WTC11 (cell line): ENCODE results near the gene NDUFB8. TPM values are rescaled to one million over a fixed set of nuclear protein-coding genes. Genes with fewer than 3 reads are reported as not detected.
A peak's percentile ranks its signal among the peaks of the same experiment; 100 is the strongest.

Experiments
- ATAC-seq: fragments of 200-7000 bp; cut with Tn5 transposase; 2 replicates; pipeline ENCODE4 v1.10.0; 2021; ENCODE audit warnings: mild to moderate bottlenecking, moderate library complexity
- CTCF ChIA-PET: fragments of 300-600 bp; sonication (Branson Sonifier 250); formaldehyde crosslinking; loops from one replicate; lab custom pipeline; 2021; ENCODE audit warnings: antibody characterized with exemption; lab: Charles Lee
- POLR2A ChIA-PET: fragments of 350-600 bp; sonication (Branson Sonifier 250); formaldehyde crosslinking; loops from one replicate; lab custom pipeline; 2021; ENCODE audit warnings: antibody characterized with exemption; lab: Charles Lee
- DNase-seq: peaks from one replicate; pipeline ENCODE4 v3.0.0; 2021; ENCODE audit warnings: low spot score
- H3K27ac Mint-ChIP-seq: 2 replicates; pipeline ENCODE4 v1.8.0; 2021; ENCODE audit warnings: mixed read lengths
- H3K27me3 Mint-ChIP-seq: 2 replicates; pipeline ENCODE4 v1.8.0; 2021; ENCODE audit warnings: low read depth, mild to moderate bottlenecking, moderate library complexity, mixed read lengths
- H3K36me3 Mint-ChIP-seq: 2 replicates; pipeline ENCODE4 v1.8.0; 2021; ENCODE audit warnings: mixed read lengths
- H3K4me1 Mint-ChIP-seq: 2 replicates; pipeline ENCODE4 v1.8.0; 2022; ENCODE audit warnings: mixed read lengths
- H3K4me3 Mint-ChIP-seq: 2 replicates; pipeline ENCODE4 v1.8.0; 2021; ENCODE audit warnings: mild to moderate bottlenecking, moderate library complexity, mixed read lengths
- H3K9me3 Mint-ChIP-seq: 2 replicates; pipeline ENCODE4 v1.8.0; 2021; ENCODE audit warnings: mixed read lengths
- AR ChIP-seq: fragments of 250-450 bp; sonication (Bioruptor Pico); IDR thresholded peaks from 2 replicates; pipeline ENCODE4 v1.9.0; 2021; ENCODE audit warnings: mild to moderate bottlenecking
- ATF1 ChIP-seq: sonication (generic); formaldehyde crosslinking; IDR thresholded peaks from 2 replicates; pipeline ENCODE4 v1.8.1; 2023; ENCODE audit warnings: mild to moderate bottlenecking, moderate library complexity, missing genetic modification reagents
- ATF3 ChIP-seq: sonication (generic); formaldehyde crosslinking; conservative IDR thresholded peaks from 2 replicates; pipeline ENCODE4 v1.8.1; 2022; ENCODE audit warnings: mild to moderate bottlenecking, missing genetic modification reagents
- CBFB ChIP-seq: sonication (generic); formaldehyde crosslinking; IDR thresholded peaks from 2 replicates; pipeline ENCODE4 v1.8.1; 2022; ENCODE audit warnings: mild to moderate bottlenecking, low read depth, missing genetic modification reagents
- ELF4 ChIP-seq: sonication (generic); formaldehyde crosslinking; IDR thresholded peaks from 2 replicates; pipeline ENCODE4 v1.8.1; 2022; ENCODE audit warnings: low read depth, mild to moderate bottlenecking, moderate library complexity, missing genetic modification reagents
- EMX1 ChIP-seq: fragments of 250-450 bp; sonication (Bioruptor Pico); IDR thresholded peaks from 2 replicates; pipeline ENCODE4 v1.8.0; 2021; ENCODE audit warnings: mild to moderate bottlenecking
- FOXK1 ChIP-seq: sonication (generic); formaldehyde crosslinking; IDR thresholded peaks from 2 replicates; pipeline ENCODE4 v1.8.0; 2022; ENCODE audit warnings: mild to moderate bottlenecking, moderate library complexity, missing genetic modification reagents
- GABPB1 ChIP-seq: sonication (generic); formaldehyde crosslinking; IDR thresholded peaks from 2 replicates; pipeline ENCODE4 v1.8.1; 2023; ENCODE audit warnings: mild to moderate bottlenecking, missing genetic modification reagents
- GTF2I ChIP-seq: fragments of 250-450 bp; sonication (Bioruptor Pico); conservative IDR thresholded peaks from 2 replicates; pipeline ENCODE4 v1.4.0; 2021; ENCODE audit warnings: mild to moderate bottlenecking
- MAX ChIP-seq: sonication (generic); formaldehyde crosslinking; IDR thresholded peaks from 2 replicates; pipeline ENCODE4 v1.8.0; 2022; ENCODE audit warnings: mild to moderate bottlenecking, missing genetic modification reagents
- NFE2L1 ChIP-seq: sonication (generic); formaldehyde crosslinking; IDR thresholded peaks from 2 replicates; pipeline ENCODE4 v1.8.1; 2023; ENCODE audit warnings: missing genetic modification reagents
- TEAD1 ChIP-seq: sonication (generic); formaldehyde crosslinking; IDR thresholded peaks from 2 replicates; pipeline ENCODE4 v1.8.0; 2022; ENCODE audit warnings: mild to moderate bottlenecking, missing genetic modification reagents
- TP53 ChIP-seq: sonication (generic); formaldehyde crosslinking; IDR thresholded peaks from 2 replicates; pipeline ENCODE4 v1.8.1; 2023; ENCODE audit warnings: mild to moderate bottlenecking, missing genetic modification reagents
- USF1 ChIP-seq: sonication (generic); formaldehyde crosslinking; IDR thresholded peaks from 2 replicates; pipeline ENCODE4 v1.8.0; 2022; ENCODE audit warnings: mild to moderate bottlenecking, missing genetic modification reagents
- ZNF121 ChIP-seq: sonication (generic); formaldehyde crosslinking; IDR thresholded peaks from 2 replicates; pipeline ENCODE4 v1.8.0; 2023; ENCODE audit warnings: missing genetic modification reagents
- ZNF317 ChIP-seq: sonication (generic); formaldehyde crosslinking; IDR thresholded peaks from 2 replicates; pipeline ENCODE4 v1.8.1; 2023; ENCODE audit warnings: low read depth, mild to moderate bottlenecking, moderate library complexity, missing genetic modification reagents, borderline replicate concordance
- ZNF396 ChIP-seq: fragments of 250-450 bp; sonication (Bioruptor Pico); IDR thresholded peaks from 2 replicates; pipeline ENCODE4 v1.8.0; 2021; ENCODE audit warnings: mild to moderate bottlenecking, moderate library complexity, borderline replicate concordance
- ZNF512 ChIP-seq: sonication (generic); formaldehyde crosslinking; IDR thresholded peaks from 2 replicates; pipeline ENCODE4 v1.8.1; 2022; ENCODE audit warnings: missing genetic modification reagents, borderline replicate concordance
- total RNA-seq: library from RNA; stranded (reverse); gene quantifications from 3 replicates; pipeline ENCODE4 v1.2.3, GENCODE V29; 2021

The NDUFB8 gene
- total RNA-seq, 1 experiment from 2014 or later = 206 TPM

- ChIA-PET CTCF (interaction anchor here (1.5 kb wide), 1 partner anchor 28 kb away, joined by 5 read pairs; no protein-coding TSS in a partner anchor), POLR2A (interaction anchor here (0.6 kb wide), 1 partner anchor 144 kb away, joined by 3 read pairs; the partner anchor contains the start of gene SCD)
- H3K27ac Mint-ChIP-seq = no peak overlapping the region
- H3K4me1 Mint-ChIP-seq = peaks cover 16% of the 10 kb centered on the region
- peaks cover 100% of the 10 kb centered on the region for H3K27me3 Mint-ChIP-seq
- H3K9me3 Mint-ChIP-seq = no peaks in the 10 kb centered on the region
- DNase-seq (no peak), ATAC-seq (no peak)
- peaks cover 11% of the 10 kb centered on the region for H3K36me3 Mint-ChIP-seq
- no peak overlapping the region for H3K4me3 Mint-ChIP-seq
- TF ChIP-seq CBFB (CRISPR knock-in tag) (no peak), NFE2L1 (no peak), ZNF317 (no peak), FOXK1 (CRISPR knock-in tag) (no peak), AR (CRISPR knock-in tag) (no peak), GTF2I (CRISPR knock-in tag) (no peak), MAX (CRISPR knock-in tag) (no peak), TP53 (CRISPR knock-in tag) (no peak), USF1 (CRISPR knock-in tag) (no peak), ATF1 (CRISPR knock-in tag) (no peak), GABPB1 (CRISPR knock-in tag) (no peak), ELF4 (CRISPR knock-in tag) (no peak), EMX1 (no peak)
- TF ChIP-seq, all 79 proteins: peak for 0
Measured at GRCh38 chr10:100490531-100490930, 39.1 kb downstream of the NDUFB8 start.

GRCh38 chr10:100489396-100489795 is 40.3 kb downstream of the NDUFB8 start:
- no peaks in the 10 kb centered on the region for H3K9me3 Mint-ChIP-seq
- CTCF ChIA-PET = interaction anchor here (1.5 to 10.2 kb wide), 3 partner anchors 17 to 29 kb away, joined by 5 to 134 read pairs (median 120); partner anchors contain the start of gene SEC31B
- DNase-seq (no peak), ATAC-seq (no peak)
- H3K27ac Mint-ChIP-seq = no peak overlapping the region
- no peak overlapping the region for H3K4me3 Mint-ChIP-seq
- TF ChIP-seq TP53 (CRISPR knock-in tag) (no peak), ZNF396 (CRISPR knock-in tag) (no peak), TEAD1 (no peak), ATF3 (no peak), ZNF512 (CRISPR knock-in tag) (no peak)
- H3K36me3 Mint-ChIP-seq = peaks cover 11% of the 10 kb centered on the region
- peaks cover 27% of the 10 kb centered on the region for H3K4me1 Mint-ChIP-seq
- peaks cover 100% of the 10 kb centered on the region for H3K27me3 Mint-ChIP-seq
- POLR2A ChIA-PET = no interaction called here

- Mint-ChIP-seq H3K27me3 (peaks cover 100% of the 10 kb centered on the region), H3K27ac (no peak overlapping the region), H3K9me3 (no peaks in the 10 kb centered on the region), H3K4me1 (peaks cover 43% of the 10 kb centered on the region), H3K36me3 (peaks cover 11% of the 10 kb centered on the region), H3K4me3 (no peak overlapping the region)
- ChIA-PET CTCF (interaction anchor here (0.6 to 10.2 kb wide), 6 partner anchors 19 to 154 kb away, joined by 3 to 134 read pairs (median 4); partner anchors contain the start of genes HIF1AN and SEC31B), POLR2A (interaction anchor here (0.8 kb wide), 1 partner anchor 27 kb away, joined by 3 read pairs; no protein-coding TSS in a partner anchor)
- TF ChIP-seq ZNF121 (CRISPR knock-in tag) (peak; percentile 68; the same call in 1 of the 2 replicates), ZNF512 (CRISPR knock-in tag) (no peak)
- DNase-seq = no peak
- no peak for ATAC-seq
Measured at GRCh38 chr10:100487529-100487928, 42.1 kb downstream of the NDUFB8 start.
